DOHH2 (cell line): Measurements from ENCODE around the gene NR4A2.

Experiments used
- EZH2phosphoT487 ChIP-seq: fragments of 200-600 bp; sonication (generic); IDR thresholded peaks from 2 replicates; pipeline ENCODE4 v1.6.1; 2017; ENCODE audit warnings: borderline replicate concordance, mild to moderate bottlenecking, antibody characterized with exemption, low read length, moderate library complexity, mixed read lengths
- TF ChIP-seq, protein P1 (sequence below): fragments of 200-600 bp; sonication (generic); IDR thresholded peaks from one replicate; pipeline ENCODE4 v1.5.1; 2014; ENCODE audit warnings: antibody characterized with exemption, mild to moderate bottlenecking, low read depth, low read length; ENCODE audit not compliant: poor library complexity, severe bottlenecking

DNA sequence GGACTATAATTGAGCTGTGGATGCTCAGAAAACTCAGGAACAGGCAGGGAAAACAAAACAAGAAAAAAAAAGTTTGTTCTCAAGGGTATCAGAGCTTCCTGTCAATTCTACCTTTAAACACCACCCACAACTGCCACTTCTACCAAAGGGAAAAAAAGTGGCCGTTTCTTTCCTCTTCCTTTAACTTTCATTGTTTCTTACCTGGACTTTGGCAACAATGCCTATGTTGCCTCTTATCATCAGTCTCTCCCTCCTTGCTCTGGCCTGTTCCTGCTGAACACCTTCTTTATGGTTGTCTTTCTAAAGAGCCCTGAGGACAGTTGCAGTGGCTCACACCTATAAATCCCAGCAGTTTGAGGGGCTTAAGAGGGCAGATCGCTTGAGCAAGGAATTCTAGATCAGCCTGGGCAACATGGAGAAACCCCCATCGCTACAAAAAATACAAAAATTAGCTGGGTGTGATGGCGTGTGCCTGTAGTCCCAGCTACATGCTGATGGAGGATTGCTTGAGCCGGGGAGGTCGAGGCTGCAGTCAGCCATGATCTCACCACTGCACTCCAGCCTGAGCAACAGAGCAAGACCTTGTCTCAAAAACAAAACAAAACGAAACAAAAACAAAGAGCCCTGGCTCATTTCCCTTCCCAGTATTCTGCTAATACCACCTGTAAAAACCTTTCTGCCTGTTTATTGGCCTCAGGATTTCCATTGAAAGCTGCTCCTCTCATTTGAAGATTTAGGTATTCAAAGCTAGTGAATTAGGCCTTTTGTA is 18.0 kb upstream of the NR4A2 start:
- TF ChIP-seq, protein P1, sequence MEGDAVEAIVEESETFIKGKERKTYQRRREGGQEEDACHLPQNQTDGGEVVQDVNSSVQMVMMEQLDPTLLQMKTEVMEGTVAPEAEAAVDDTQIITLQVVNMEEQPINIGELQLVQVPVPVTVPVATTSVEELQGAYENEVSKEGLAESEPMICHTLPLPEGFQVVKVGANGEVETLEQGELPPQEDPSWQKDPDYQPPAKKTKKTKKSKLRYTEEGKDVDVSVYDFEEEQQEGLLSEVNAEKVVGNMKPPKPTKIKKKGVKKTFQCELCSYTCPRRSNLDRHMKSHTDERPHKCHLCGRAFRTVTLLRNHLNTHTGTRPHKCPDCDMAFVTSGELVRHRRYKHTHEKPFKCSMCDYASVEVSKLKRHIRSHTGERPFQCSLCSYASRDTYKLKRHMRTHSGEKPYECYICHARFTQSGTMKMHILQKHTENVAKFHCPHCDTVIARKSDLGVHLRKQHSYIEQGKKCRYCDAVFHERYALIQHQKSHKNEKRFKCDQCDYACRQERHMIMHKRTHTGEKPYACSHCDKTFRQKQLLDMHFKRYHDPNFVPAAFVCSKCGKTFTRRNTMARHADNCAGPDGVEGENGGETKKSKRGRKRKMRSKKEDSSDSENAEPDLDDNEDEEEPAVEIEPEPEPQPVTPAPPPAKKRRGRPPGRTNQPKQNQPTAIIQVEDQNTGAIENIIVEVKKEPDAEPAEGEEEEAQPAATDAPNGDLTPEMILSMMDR, result no peak
- TF ChIP-seq EZH2phosphoT487, result no peak
